ENCODE data around the gene FCSK. TPM values are rescaled to one million over a fixed set of nuclear protein-coding genes. Genes with fewer than 3 reads are reported as not detected.

The FCSK gene
- total and polyA plus RNA-seq, 10 of the 15 experiments (the other 5 are each of a cell fraction or from before 2014, with no cell fraction given) = 0.60 to 17.6 (median 7.4) TPM

GRCh38 chr16:70438969-70439862 is 15.2 kb upstream of the FCSK start, which contains the start of gene ST3GAL2 (continued):
- TF ChIP-seq CEBPZ (IDR thresholded peaks at IDR 0.05; ENCODE audit: low read depth, low read length) (no peak), NKRF (conservative IDR thresholded peaks at IDR 0.05) (peak; percentile 59), KLF5 (IDR thresholded peaks at IDR 0.05; ENCODE audit: partially characterized antibody) (peak; percentile 75), RB1 (IDR thresholded peaks at IDR 0.05; ENCODE audit: borderline replicate concordance) (peak; percentile 62; the same call in 1 of the 2 replicates), ZBTB40 (IDR thresholded peaks at IDR 0.05; ENCODE audit: borderline replicate concordance) (peak; percentile 76; the same call in 1 of the 2 replicates), ZNF207 (IDR thresholded peaks at IDR 0.05; ENCODE audit: borderline replicate concordance) (peak; percentile 74; the same call in 1 of the 2 replicates), EGR1 (IDR thresholded peaks at IDR 0.05; ENCODE audit: borderline replicate concordance in 1 of 2, low read depth in 2 of 2, low read length in 2 of 2) (peak in 1 of 2 experiments; percentile 53; a peak in 1 of 3 replicates), FOS (IDR thresholded peaks at IDR 0.05; ENCODE audit: borderline replicate concordance, extremely low read depth, insufficient read length) (no peak), RELA (IDR thresholded peaks at IDR 0.05; ENCODE audit: borderline replicate concordance, partially characterized antibody) (peak; percentile 46), MEF2A (IDR thresholded peaks at IDR 0.05; ENCODE audit: insufficient read depth, low read depth, low read length) (no peak), YY1 (IDR thresholded peaks at IDR 0.05; ENCODE audit: low read depth, low read length) (peak; percentile 70; the same call in 1 of the 2 replicates), TCF12 (IDR thresholded peaks at IDR 0.05; ENCODE audit: low read depth, low read length) (0 out of 2 replicates have a peak, but pooled peaks have one; percentile 9), CBX5 (IDR thresholded peaks at IDR 0.05; ENCODE audit: low read depth) (no peak), ETV6 (conservative IDR thresholded peaks at IDR 0.05 in 1 of 2, IDR thresholded peaks at IDR 0.05 in 1 of 2; ENCODE audit: borderline replicate concordance in 1 of 2, low read depth in 1 of 2) (no peak)
